ENCODE data around the gene NSUN4.

NSUN4 gene

DNA sequence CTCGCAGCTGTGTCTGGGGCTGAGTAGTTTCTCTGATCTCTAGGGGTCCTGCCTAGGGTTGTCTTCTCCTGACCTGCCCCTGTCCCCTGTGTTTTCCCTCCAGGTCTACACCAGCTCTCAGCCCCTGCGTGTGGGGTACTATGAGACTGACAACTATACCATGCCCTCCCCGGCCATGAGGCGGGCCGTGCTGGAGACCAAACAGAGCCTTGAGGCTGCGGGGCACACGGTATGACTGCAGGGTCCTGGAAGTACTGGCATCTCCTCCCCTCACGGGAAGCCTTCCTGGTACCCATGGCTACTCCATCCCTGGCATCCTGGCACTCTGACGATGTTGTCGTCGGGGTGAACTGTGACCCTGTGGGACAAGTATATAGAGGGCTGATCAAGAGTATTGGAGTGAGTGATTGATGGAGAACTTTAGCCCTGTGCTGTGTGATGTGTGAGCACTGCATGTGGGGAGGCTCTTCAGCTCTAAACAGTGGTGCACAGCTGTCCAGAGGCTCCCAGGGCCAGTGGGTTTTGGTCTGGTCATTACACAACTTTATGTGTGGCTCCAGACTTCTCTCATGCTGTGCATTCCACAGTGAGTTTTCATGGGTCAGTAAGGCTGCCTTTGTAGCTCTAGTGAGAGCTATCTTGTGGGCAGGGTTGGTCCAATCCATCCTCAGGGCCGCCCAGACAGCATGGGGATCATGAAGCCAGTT, 67.9 kb downstream of the NSUN4 start:
- DNase-seq, result no peak

DNA sequence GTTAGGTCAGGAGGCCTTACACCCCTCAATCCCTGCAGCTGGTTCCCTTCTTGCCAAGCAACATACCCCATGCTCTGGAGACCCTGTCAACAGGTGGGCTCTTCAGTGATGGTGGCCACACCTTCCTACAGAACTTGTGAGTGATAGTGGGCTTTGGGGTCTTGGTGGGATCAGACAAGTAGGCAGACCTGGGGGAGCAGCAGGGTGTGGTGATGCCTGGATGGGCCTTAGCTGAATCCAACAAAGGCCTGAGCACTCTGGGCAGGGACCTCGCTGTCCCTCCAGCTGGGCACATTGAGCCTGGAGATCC, 68.4 kb downstream of the NSUN4 start:
- DNase-seq, result no peak

DNA sequence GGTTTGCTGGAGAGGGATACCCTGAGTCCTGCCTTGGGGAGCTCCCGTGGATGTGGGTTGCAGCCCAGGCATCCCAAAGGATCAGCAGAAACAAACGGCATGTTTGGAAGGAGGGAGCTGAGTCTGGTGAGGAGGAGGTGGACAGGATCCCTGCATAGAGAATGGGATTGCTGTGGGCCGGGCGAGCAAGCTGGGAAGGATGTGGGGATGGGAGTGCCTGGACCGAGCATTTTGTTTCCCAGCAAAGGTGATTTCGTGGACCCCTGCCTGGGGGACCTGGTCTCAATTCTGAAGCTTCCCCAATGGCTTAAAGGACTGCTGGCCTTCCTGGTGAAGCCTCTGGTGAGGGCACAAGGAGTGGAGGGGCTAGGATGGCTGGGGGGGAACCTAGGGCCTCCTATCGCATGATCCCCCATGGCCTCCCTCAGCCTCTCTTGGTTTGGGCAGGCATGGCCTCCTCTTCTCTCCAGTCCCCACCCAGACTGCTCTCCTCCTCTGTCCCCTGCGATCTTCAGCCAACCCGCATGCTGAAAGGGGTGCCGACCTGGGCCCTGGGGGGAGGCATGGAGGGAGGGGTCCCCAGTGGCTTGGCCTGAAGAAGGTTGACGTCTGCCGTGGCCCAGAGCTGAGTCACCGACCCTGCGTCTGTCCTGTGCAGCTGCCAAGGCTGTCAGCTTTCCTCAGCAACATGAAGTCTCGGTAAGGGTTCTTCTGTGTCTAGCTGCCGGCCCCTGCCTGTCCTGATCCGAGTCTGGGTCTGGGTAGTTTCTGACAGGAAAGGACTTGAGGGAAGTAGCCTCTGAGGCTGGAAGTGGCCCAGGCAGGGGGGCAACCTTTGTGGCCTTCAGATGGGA, 69.8 kb downstream of the NSUN4 start:
- DNase-seq, result no peak

DNA sequence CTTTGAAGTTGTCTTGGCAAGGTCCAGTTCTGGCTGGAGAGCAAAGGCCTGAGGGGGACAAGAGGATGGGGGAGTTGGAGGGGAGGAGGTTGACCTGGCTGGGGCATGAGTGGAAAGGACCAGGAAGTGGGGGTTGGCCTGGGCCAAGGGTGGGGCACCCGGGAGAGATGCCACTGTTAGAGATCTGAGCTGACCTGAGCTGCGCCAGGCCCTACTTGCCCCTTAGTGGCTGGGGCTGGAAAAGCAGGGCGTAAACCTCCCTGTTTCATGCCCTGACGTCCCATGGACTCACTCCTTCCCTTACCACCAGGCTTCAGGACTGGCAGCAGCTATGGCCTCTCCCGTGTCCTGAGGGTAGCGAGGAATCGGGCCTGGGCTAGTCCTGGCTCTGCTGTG, 70.4 kb downstream of the NSUN4 start:
- no peak for DNase-seq

Measured in NCI-H1694 treated with DMSO at 0.1 percent for 48 hours (cell line).